ENCODE data around the gene EFNA1. TPM values are rescaled to one million over a fixed set of nuclear protein-coding genes. Genes with fewer than 3 reads are reported as not detected.
A peak's percentile ranks its signal among the peaks of the same experiment; 100 is the strongest.

Gene EFNA1
- total and polyA plus RNA-seq, 2 of the 13 experiments (the other 11 are each of a cell fraction or from before 2014, with no cell fraction given), result 81.8 to 874 TPM

GRCh38 chr1:155134880-155135414 is 7.3 kb downstream of the EFNA1 start (continued):
- TF ChIP-seq ZNF639 (CRISPR knock-in tag; conservative IDR thresholded peaks at IDR 0.05) (no peak), SCMH1 (CRISPR knock-in tag; IDR thresholded peaks at IDR 0.05; ENCODE audit: borderline replicate concordance) (no peak), KDM5A (IDR thresholded peaks at IDR 0.05; ENCODE audit: borderline replicate concordance, low read length) (peak; percentile 25; the same call in 1 of the 2 replicates), PHF21A (CRISPR knock-in tag; IDR thresholded peaks at IDR 0.05) (no peak), FOXK1 (CRISPR knock-in tag; IDR thresholded peaks at IDR 0.05; ENCODE audit: borderline replicate concordance, low read depth) (peak; percentile 43; the same call in 1 of the 2 replicates), ZNF101 (CRISPR knock-in tag; IDR thresholded peaks at IDR 0.05; ENCODE audit: borderline replicate concordance, low read depth) (no peak), ZBTB42 (CRISPR knock-in tag; IDR thresholded peaks at IDR 0.05) (no peak), PHF5A (CRISPR knock-in tag; IDR thresholded peaks at IDR 0.05; ENCODE audit: low read depth, unreplicated experiment) (no peak), HMGA1 (CRISPR knock-in tag; conservative IDR thresholded peaks at IDR 0.05) (no peak), THAP9 (CRISPR knock-in tag; IDR thresholded peaks at IDR 0.05; ENCODE audit: borderline replicate concordance) (no peak), NFKBIZ (CRISPR knock-in tag; IDR thresholded peaks at IDR 0.05) (no peak), TOE1 (CRISPR knock-in tag; IDR thresholded peaks at IDR 0.05) (no peak), ZNF709 (CRISPR knock-in tag; IDR thresholded peaks at IDR 0.05) (no peak), CREB1 (IDR thresholded peaks at IDR 0.05) (peak; percentile 78), CREB1 (CRISPR knock-in tag; IDR thresholded peaks at IDR 0.05) (no peak)
- TF ChIP-seq, protein P1, sequence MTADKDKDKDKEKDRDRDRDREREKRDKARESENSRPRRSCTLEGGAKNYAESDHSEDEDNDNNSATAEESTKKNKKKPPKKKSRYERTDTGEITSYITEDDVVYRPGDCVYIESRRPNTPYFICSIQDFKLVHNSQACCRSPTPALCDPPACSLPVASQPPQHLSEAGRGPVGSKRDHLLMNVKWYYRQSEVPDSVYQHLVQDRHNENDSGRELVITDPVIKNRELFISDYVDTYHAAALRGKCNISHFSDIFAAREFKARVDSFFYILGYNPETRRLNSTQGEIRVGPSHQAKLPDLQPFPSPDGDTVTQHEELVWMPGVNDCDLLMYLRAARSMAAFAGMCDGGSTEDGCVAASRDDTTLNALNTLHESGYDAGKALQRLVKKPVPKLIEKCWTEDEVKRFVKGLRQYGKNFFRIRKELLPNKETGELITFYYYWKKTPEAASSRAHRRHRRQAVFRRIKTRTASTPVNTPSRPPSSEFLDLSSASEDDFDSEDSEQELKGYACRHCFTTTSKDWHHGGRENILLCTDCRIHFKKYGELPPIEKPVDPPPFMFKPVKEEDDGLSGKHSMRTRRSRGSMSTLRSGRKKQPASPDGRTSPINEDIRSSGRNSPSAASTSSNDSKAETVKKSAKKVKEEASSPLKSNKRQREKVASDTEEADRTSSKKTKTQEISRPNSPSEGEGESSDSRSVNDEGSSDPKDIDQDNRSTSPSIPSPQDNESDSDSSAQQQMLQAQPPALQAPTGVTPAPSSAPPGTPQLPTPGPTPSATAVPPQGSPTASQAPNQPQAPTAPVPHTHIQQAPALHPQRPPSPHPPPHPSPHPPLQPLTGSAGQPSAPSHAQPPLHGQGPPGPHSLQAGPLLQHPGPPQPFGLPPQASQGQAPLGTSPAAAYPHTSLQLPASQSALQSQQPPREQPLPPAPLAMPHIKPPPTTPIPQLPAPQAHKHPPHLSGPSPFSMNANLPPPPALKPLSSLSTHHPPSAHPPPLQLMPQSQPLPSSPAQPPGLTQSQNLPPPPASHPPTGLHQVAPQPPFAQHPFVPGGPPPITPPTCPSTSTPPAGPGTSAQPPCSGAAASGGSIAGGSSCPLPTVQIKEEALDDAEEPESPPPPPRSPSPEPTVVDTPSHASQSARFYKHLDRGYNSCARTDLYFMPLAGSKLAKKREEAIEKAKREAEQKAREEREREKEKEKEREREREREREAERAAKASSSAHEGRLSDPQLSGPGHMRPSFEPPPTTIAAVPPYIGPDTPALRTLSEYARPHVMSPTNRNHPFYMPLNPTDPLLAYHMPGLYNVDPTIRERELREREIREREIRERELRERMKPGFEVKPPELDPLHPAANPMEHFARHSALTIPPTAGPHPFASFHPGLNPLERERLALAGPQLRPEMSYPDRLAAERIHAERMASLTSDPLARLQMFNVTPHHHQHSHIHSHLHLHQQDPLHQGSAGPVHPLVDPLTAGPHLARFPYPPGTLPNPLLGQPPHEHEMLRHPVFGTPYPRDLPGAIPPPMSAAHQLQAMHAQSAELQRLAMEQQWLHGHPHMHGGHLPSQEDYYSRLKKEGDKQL (CRISPR knock-in tag; IDR thresholded peaks at IDR 0.05; ENCODE audit: low read depth), result no peak
- TF ChIP-seq, protein P2, sequence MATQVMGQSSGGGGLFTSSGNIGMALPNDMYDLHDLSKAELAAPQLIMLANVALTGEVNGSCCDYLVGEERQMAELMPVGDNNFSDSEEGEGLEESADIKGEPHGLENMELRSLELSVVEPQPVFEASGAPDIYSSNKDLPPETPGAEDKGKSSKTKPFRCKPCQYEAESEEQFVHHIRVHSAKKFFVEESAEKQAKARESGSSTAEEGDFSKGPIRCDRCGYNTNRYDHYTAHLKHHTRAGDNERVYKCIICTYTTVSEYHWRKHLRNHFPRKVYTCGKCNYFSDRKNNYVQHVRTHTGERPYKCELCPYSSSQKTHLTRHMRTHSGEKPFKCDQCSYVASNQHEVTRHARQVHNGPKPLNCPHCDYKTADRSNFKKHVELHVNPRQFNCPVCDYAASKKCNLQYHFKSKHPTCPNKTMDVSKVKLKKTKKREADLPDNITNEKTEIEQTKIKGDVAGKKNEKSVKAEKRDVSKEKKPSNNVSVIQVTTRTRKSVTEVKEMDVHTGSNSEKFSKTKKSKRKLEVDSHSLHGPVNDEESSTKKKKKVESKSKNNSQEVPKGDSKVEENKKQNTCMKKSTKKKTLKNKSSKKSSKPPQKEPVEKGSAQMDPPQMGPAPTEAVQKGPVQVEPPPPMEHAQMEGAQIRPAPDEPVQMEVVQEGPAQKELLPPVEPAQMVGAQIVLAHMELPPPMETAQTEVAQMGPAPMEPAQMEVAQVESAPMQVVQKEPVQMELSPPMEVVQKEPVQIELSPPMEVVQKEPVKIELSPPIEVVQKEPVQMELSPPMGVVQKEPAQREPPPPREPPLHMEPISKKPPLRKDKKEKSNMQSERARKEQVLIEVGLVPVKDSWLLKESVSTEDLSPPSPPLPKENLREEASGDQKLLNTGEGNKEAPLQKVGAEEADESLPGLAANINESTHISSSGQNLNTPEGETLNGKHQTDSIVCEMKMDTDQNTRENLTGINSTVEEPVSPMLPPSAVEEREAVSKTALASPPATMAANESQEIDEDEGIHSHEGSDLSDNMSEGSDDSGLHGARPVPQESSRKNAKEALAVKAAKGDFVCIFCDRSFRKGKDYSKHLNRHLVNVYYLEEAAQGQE (IDR thresholded peaks at IDR 0.05; ENCODE audit: borderline replicate concordance in 1 of 2, low read depth in 1 of 2, low read length in 2 of 2), result no peak

All from HepG2 (cell line).